GM19099 (cell line): ENCODE measurements around the gene MEIS2.

Experiments
- POLR2A ChIP-seq: IDR thresholded peaks from 3 replicates; pipeline ENCODE4 v1.6.1; 2011; ENCODE audit warnings: low read depth; ENCODE audit not compliant: insufficient read length; ENCODE audit errors: extremely low read depth

The MEIS2 gene

DNA sequence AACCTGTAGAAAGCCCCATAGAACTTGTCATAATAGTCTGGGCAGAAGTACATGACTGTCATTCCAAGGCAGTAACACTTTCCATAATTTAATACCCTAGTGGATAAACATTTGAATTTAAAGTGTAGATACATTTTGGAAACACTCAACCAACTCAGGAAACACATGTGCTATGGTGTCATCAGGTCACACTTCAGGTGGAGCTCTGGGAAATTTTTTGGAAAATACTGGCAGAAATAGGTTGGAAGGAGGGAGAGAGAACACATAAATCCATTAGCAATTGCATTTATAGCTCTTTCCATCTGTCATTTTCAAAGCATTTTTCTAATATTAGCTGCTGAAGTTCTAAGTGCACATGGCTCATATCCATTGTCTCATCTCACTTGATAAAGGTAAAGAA lies 135.7 kb downstream of the MEIS2 start:
- TF ChIP-seq POLR2A, result no peak

DNA sequence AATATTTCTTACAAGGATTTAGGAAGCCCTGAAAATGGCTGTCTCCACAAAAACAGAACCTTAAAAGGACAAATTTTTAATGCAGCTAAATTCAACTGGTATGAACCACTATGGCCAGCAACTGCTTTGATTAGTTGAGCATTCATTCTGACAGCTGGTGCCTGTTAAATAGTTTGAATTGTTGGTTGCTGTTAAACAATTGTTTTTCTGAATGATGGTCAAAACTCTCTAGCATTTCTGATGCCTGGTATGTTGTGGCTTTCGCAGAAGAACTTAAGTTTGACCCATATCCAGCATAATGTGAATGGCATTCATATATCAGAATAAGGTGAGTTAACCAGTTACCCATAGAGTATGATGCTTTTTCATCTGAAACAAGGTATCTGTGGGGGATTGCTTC lies 138.4 kb downstream of the MEIS2 start:
- TF ChIP-seq POLR2A, result no peak

DNA sequence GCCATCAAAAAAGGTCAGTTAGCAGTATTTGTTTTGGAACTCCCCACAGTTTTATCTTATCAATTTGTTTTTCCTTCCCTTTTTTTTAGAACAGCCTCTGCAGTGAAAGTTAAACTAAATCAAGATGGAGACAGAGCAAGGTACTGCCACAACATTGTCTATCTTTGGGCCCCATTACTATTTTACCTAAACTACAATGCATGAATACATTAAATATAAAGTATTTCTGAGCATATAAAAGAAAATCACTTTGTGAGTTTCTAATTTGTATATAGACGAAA lies 139.5 kb downstream of the MEIS2 start:
- TF ChIP-seq POLR2A, result no peak

DNA sequence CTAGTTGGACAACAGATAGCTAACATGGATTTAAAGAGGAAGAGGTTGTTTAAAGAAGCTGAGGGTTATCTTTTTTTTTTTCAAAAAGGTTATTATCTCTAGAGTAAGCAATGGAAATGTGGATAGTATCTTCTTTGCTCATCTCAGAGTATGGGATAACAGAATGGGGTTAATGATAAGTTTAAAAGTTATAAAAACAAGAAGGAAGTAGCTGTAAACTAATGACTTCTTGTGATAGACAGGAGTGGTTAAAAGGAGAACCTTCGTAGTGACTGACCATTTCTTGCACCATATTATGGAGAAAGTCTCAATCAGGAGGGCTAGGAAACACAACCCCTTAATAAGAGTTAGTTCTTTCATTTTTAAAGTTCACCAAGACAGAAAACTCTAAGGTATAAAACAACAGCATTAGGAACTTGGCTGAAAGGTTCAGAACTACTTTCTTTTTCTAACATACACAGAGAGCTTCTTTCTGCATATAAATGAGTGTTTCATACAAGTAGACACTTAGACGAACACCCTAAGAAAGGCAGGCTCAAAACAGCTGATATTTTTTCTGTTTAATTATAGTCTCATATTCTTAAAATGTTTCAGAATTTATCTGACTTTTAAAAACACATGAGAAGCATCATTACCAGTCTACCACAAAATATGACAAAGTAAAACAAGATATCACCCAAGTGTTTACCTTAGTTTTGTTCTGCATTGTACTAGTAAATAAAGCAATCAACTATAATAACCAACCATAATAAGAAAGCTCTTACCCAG lies 140.0 kb downstream of the MEIS2 start:
- TF ChIP-seq POLR2A, result no peak

DNA sequence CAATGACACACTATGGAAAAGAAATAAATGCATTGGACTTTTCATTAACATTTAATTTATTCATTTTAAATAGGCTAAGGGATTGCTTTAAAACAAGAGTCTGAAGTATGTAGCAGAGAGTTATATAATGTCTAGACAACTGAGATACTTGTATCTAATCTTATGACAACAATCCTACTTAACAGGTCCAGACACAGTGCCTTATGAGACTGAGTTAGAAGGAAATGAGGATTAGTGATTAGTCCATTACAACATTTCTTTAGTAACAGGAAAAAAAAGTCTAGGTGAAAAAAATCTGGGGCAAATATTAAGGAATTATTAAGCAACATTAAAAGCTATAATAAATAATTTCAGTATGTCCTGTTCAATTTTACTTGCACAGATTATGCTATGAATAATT lies 140.6 kb downstream of the MEIS2 start:
- no peak for TF ChIP-seq POLR2A

DNA sequence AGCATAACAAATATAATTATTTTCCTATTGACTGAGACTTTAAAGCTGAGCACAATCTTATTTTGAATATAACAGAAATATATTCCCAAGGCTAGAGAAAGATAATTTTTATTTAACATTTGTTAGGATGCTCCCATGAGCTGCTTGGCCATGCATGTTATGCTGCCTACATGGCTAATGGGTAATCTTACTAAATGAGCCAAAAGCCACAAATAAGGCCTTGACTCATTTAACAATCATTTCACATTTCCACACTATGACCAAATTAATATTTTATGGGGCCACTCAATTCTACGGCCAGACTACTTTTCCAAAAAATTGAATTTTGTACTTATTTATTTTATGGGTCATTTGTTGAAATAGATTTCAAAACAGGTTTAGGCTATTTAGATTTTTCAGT lies 141.7 kb downstream of the MEIS2 start:
- no peak for TF ChIP-seq POLR2A

DNA sequence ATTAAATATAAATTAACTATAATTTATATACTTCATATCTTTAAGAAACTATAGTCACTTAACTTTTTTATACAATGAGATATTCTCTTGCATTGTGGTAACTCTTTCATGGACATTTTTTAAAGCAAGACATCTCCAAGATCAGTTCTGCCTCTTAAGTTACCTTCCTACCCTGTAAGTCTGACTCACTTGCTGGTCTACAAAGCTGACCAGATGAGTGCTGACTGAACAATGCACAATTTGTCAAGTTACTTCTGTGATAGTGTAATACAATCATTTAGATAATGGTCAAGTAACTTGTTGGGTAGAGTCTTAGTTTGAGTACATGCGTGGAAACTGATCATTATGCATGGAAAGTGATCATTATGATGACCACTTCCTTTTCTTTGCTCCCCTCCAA lies 145.9 kb downstream of the MEIS2 start:
- no peak for TF ChIP-seq POLR2A

DNA sequence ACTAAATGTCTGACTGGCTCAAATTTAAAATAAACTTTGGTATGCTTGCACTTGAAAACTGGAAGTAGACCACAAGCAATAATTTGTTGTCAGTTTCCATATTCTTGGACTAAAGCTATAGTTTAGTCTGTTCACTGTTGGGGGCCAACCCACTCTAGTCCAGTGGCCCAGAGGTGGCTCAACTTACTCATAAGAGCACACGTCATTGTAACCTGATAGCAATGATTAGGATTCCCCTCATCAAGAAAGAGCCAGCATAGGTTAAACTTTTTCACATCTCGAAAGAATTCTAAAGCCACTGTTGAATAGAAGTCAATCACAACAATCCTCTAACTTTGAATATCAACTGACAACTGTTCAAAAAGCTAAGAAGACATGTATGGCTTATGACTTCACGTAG lies 147.0 kb downstream of the MEIS2 start:
- no peak for TF ChIP-seq POLR2A

DNA sequence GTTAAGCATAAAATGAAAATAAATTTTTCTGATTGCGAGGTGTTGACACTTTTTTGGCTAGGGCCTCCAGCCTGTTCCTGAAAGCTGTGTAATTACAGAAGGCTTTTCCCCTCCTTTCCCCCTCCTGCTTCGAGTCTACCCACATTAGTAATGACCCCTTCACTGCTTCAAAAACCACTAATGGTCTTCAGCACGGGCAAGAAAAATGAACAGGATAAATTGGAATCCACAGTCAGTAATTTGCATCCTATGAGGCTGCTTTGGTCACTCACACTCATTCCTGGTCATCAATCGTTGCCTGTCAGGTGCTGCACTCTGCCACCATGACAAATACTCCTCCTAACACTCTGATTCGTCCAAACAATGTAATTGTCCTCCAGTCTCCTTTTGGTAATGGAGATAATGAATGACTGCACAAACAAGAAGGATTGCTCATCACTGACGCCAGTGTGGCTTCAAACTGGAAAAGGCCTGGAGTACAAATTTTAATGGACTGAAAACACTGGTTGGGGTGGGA lies 148.6 kb downstream of the MEIS2 start:
- no peak for TF ChIP-seq POLR2A

DNA sequence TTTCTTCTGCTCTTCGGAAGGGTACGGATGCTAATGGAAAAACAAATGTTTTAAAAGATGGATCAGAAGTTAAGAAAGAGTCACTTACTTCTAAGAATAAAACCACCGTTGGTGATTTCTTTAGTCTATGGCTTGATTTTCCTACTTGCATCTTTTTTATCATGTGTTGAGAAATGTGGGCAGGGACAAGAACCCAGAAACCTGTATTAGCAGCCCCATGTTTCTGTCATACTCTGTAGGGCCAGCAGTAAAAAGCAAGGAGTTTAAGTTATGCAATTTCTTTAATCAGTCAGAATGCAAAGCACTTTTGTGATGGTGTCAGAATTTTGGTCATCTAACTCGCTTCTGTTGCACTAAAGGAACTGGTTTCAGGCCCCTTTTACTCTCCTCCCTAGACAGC lies 150.0 kb downstream of the MEIS2 start:
- TF ChIP-seq POLR2A, result no peak

DNA sequence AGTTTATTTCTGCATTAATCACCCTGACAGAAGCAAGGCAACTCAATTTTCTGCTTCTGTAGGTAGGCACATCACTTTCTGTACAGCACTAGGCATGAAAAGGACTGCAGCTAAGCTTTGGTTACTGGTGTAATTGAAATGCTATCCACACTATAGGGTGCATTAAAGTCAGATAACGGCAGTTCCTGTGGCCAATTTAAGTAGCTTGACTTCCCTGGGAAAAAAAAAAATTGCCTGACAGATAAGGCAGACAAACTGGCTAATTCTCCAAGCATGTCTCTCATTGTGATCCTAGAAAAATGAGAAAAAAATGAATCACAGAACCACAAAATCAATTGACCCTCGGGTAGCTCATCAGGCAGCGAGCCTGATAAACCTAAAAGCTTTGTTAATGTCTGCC lies 151.4 kb downstream of the MEIS2 start:
- TF ChIP-seq POLR2A, result no peak

DNA sequence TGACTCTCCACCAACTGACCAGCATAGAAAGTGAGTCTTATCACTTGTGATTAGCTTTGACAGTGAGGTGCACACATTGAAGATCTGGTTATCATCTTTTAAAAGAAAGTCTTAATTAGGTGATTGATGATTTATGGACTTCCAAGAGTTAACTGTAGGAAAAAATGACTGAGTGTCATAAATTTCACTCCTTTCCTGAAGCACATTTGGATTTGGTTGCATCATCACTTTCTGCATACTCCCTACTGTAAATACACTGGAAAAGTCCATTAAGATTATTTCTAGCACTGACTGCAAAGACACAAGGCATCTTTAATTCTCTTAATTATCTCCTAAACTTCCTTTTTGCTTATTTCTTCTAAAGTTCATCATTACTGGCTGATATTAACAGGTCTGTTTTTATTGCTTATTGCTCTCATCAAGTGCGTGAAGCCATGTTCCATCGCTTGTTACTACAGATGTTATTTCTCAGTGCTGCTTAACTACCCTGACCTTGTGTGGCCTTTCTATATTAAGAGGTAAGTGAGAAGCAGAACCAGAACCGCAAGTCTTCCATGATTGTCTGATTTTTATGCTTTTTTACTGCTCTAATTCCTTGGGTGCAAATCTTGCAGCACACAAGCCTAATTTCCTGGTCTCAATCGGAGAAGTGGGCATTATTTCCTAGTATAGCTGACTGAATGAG lies 153.2 kb downstream of the MEIS2 start:
- no peak for TF ChIP-seq POLR2A

DNA sequence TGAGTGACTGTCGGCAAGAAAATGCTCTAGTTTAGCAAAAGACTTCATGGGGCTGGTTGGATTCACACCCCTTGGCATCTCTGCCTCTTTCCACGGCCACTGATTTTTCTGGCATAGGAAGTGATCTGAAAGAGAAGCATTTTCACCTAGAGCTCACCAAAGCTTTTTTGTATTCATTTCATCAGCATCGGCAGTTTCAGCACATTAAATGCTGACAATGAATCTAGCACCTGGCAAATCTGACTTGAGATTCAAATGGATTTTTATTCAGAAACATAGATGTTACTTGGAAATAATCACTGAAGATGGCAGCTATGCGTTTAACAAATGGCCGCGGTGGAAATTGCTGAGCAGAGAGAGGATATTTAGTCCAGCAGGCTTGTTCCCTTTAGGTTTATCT lies 155.9 kb downstream of the MEIS2 start:
- TF ChIP-seq POLR2A, result no peak

DNA sequence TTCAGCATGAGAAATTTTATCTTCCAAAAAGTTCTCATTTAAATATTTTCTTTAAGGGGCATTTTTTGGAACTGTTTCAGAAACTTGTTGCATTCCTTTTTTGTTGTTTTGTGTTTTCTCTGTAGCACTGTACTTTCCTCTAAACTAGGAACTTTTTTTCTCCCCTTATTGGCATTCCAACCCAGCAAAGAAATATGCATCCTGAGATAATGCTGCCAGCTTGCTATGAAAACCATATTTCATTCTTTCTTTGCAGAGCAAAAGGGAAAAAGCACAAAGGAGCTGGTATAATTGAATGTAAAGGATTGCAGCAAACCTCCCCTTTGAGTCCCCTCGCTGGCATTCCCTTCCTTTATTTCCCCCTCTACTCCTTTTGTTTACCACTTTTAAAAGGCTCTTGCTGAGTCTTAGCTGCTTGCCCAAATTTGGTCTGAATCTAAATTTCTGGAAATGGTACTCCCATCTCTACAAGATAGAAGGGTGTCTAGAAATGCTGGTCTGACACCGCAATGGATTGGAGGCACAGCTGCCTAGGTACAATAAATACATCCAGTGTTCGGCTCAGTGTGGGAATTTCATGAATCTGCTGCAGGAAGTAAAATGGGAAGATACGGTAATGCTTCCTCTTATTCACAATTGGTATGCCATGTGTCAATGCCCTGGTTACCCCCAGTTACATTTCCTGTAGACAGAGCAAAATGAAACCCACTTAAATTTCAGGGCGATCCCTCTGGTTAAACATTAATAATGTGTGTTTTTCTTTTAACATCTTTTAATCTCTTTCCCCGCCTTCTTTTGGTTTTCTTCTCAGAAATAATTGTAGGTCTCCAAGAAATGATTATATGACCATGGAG lies 156.6 kb downstream of the MEIS2 start:
- TF ChIP-seq POLR2A, result no peak

DNA sequence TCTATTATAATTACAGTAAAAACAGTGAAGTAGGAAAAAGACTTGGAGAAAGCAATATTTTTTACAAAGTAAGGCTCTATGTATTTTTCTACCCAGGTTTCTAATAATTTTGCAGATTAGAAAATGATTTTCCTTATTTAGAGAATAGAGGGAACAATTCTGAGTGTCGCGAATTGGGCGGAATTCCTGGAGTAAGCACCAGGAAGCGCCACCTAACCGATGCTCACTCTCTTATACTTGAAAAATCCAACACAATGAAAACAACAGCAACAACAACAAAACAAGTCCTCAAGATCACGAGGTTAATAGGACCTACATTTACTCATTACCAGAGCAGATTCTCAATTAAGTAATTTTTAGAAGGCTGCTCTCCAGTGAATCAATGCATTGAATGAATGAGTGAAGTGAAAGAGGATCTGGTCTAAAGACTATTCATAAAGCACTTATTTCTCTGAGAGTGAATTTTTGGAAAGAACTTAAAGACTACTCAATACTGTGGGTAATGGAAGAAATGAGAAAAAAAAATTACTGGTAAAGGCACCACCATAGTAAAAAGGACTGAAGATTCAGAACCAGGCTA lies 158.0 kb downstream of the MEIS2 start:
- no peak for TF ChIP-seq POLR2A
